Effector memory CD8-positive, alpha-beta T cell (primary cell): ENCODE measurements around the gene GPR27.

Experiments
- ATAC-seq: fragments of 150-1000 bp; cut with Tn5 transposase; replicated peaks from 2 replicates; pipeline ENCODE4 v1.10.0; 2021; ENCODE audit warnings: mild to moderate bottlenecking, moderate library complexity
- DNase-seq, 3 experiments: peaks; one replicate each; pipeline ENCODE4 v3.0.0; 2021
- H3K27ac Mint-ChIP-seq, 2 donors: one replicate each; pipeline ENCODE4 v1.8.0; 2022; ENCODE audit warnings: mild to moderate bottlenecking in 2 of 2, mixed read lengths in 2 of 2, moderate library complexity in 2 of 2
- H3K27me3 Mint-ChIP-seq, 2 donors: one replicate each; pipeline ENCODE4 v1.8.0; 2022; ENCODE audit warnings: mixed read lengths in 2 of 2
- H3K36me3 Mint-ChIP-seq: one replicate; pipeline ENCODE4 v1.8.0; 2022; ENCODE audit warnings: mild to moderate bottlenecking, moderate library complexity, mixed read lengths; ENCODE audit not compliant: insufficient read depth
- H3K4me1 Mint-ChIP-seq, 2 donors: one replicate each; pipeline ENCODE4 v1.8.0; 2022; ENCODE audit warnings: low read depth in 2 of 2, mixed read lengths in 2 of 2
- H3K4me3 Mint-ChIP-seq, 2 donors: one replicate each; pipeline ENCODE4 v1.8.0; 2022; ENCODE audit warnings: mild to moderate bottlenecking in 2 of 2, mixed read lengths in 2 of 2, moderate library complexity in 2 of 2
- H3K9me3 Mint-ChIP-seq, 2 donors: one replicate each; pipeline ENCODE4 v1.8.0; 2022; ENCODE audit warnings: mixed read lengths in 2 of 2

The GPR27 gene

GRCh38 chr3:71722693-71723092, 31.0 kb upstream of the GPR27 start:
- ATAC-seq (no peak), DNase-seq (no peak)
- Mint-ChIP-seq H3K27ac (peak overlapping the region; percentile 93 to 97), H3K4me1 (peaks cover 63 to 76% of the 10 kb centered on the region in 2 donors), H3K27me3 (no peaks in the 10 kb centered on the region), H3K36me3 (peaks cover 21% of the 10 kb centered on the region), H3K9me3 (no peaks in the 10 kb centered on the region), H3K4me3 (peak overlapping the region; percentile 72 to 97)

- peaks cover 62 to 72% of the 10 kb centered on the region in 2 donors for H3K4me1 Mint-ChIP-seq
- no peaks in the 10 kb centered on the region for H3K27me3 Mint-ChIP-seq
- no peaks in the 10 kb centered on the region for H3K9me3 Mint-ChIP-seq
- peak overlapping the region; percentile 72 to 97 for H3K4me3 Mint-ChIP-seq
- H3K27ac Mint-ChIP-seq: peak overlapping the region; percentile 93 to 97
- H3K36me3 Mint-ChIP-seq: peaks cover 25% of the 10 kb centered on the region
- peak; percentile 51 for ATAC-seq
- peak; percentile 47 to 60 (median 47) for DNase-seq
Measured at GRCh38 chr3:71723452-71724170, 30.0 kb upstream of the GPR27 start.

DNA sequence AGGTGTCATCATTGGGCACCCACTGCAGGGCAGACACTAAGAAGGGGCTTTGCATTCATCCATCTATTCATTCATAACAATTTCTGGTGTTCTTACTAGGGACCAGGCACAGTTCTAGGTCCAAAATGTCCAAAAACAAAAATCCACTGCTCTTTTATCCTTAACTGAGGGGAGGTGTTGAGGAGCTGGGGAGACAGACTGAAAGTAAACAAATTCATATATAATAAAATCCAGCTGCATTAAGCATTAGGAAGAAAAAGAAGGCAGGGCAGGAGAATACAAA, 29.5 kb upstream of the GPR27 start:
- no peak for DNase-seq
- ATAC-seq: no peak
- H3K4me3 Mint-ChIP-seq: peak overlapping the region; percentile 72 to 97
- H3K4me1 Mint-ChIP-seq: peaks cover 62 to 70% of the 10 kb centered on the region in 2 donors
- H3K27me3 Mint-ChIP-seq: no peaks in the 10 kb centered on the region
- H3K27ac Mint-ChIP-seq: peak overlapping the region; percentile 93 to 97
- peaks cover 25% of the 10 kb centered on the region for H3K36me3 Mint-ChIP-seq
- no peaks in the 10 kb centered on the region for H3K9me3 Mint-ChIP-seq

- H3K27ac Mint-ChIP-seq: peak overlapping the region; percentile 93 to 97
- H3K36me3 Mint-ChIP-seq: peaks cover 23% of the 10 kb centered on the region
- ATAC-seq (peak; percentile 24), DNase-seq (peak in 2 of 3 experiments; percentile 28 to 31)
- peak overlapping the region; percentile 72 to 97 for H3K4me3 Mint-ChIP-seq
- H3K4me1 Mint-ChIP-seq: peaks cover 62 to 69% of the 10 kb centered on the region in 2 donors
- H3K9me3 Mint-ChIP-seq: no peaks in the 10 kb centered on the region
- H3K27me3 Mint-ChIP-seq: no peaks in the 10 kb centered on the region
Measured at GRCh38 chr3:71724584-71725270, 28.9 kb upstream of the GPR27 start.

DNA sequence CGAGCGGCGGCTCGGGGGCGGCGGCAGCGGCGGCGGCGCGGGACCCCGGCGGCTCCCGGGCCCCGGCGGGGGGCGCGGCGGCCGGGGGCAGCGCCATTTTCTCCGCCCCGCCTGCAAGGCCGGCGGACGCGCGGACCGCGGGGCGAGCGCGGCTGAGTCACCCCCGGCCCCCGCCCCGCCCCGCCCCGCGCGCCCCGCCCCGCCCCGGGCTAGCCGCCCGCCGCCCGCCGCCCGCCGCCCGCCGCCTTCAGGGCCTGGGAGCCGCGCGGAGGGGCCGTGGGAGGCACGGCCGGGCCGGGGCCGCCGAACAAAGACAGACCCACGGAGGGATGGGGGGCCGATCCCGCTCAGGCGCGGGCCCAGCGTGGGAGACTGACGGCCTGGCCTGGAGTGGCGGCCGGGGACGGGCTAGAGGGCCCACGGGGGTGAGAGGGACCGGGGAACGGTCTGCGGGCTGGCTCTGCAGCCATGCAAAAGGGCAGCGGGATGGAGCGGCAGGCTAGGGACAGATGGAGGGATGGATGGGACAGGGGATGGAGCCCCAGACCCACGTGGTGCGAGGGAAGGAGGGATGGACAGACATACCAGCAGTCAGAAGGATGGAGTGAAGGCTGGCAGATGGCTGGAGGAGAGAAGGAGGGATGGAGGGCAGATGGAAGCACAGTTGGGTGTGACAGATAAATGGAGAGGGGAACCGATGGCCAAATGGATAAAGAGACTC, 28.2 kb upstream of the GPR27 start, which contains the start of gene EIF4E3:
TSS of gene EIF4E3 (minus strand) at position 132 of the 721 bp plus-strand sequence. CDS start at position 97, 35 bp downstream.
- Mint-ChIP-seq H3K9me3 (no peaks in the 10 kb centered on the region), H3K27me3 (no peaks in the 10 kb centered on the region), H3K36me3 (peaks cover 23% of the 10 kb centered on the region), H3K27ac (peak within 1 kb of the TSS; percentile 95 to 97), H3K4me1 (peaks cover 66 to 74% of the 10 kb centered on the region in 2 donors), H3K4me3 (peak within 1 kb of the TSS; percentile 94 to 97)
- DNase-seq (peak in 1 of 3 experiments; percentile 18), ATAC-seq (peak; percentile 48)

GRCh38 chr3:71726146-71726545, 27.5 kb upstream of the GPR27 start:
- Mint-ChIP-seq H3K4me1 (peaks cover 66 to 73% of the 10 kb centered on the region in 2 donors), H3K36me3 (peaks cover 23% of the 10 kb centered on the region), H3K27ac (peak overlapping the region; percentile 94 to 95), H3K4me3 (peak overlapping the region; percentile 90 to 94), H3K27me3 (no peaks in the 10 kb centered on the region), H3K9me3 (no peaks in the 10 kb centered on the region)
- DNase-seq (peak; percentile 36 to 39 (median 38)), ATAC-seq (peak; percentile 54)

GRCh38 chr3:71728632-71729342, 24.9 kb upstream of the GPR27 start:
- peak overlapping the region in 1 of 2 donors; percentile 19 for H3K4me3 Mint-ChIP-seq
- H3K9me3 Mint-ChIP-seq: no peaks in the 10 kb centered on the region
- peaks cover 24% of the 10 kb centered on the region for H3K36me3 Mint-ChIP-seq
- ATAC-seq (no peak), DNase-seq (peak in 1 of 3 experiments; percentile 14)
- H3K27me3 Mint-ChIP-seq: no peaks in the 10 kb centered on the region
- H3K27ac Mint-ChIP-seq: peak overlapping the region in 1 of 2 donors; percentile 59
- H3K4me1 Mint-ChIP-seq: peaks cover 47 to 52% of the 10 kb centered on the region in 2 donors

DNA sequence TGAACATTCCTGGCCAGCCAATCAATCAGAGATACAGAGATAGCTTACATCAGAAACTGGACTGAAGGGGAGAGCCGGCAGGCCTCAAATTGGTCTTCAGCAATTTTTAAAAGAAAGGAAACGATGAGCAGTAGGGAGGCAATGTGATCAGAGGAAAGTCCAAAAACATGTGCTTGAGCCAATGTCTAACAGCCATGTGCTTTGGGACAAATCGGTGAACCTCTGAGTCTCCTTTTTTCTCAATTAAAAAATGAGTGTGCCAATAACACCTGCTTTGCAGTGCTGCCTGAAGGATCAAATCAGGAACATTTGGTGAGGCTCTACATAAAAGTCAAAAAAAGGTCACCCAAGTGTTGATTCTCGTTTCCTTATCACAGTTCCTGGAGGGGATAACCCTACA, 21.0 kb upstream of the GPR27 start:
- peaks cover 27 to 30% of the 10 kb centered on the region in 2 donors for H3K4me1 Mint-ChIP-seq
- H3K4me3 Mint-ChIP-seq: no peak overlapping the region
- ATAC-seq (no peak), DNase-seq (no peak)
- H3K9me3 Mint-ChIP-seq: no peaks in the 10 kb centered on the region
- H3K36me3 Mint-ChIP-seq: peaks cover 7% of the 10 kb centered on the region
- H3K27me3 Mint-ChIP-seq: peaks cover 19 to 25% of the 10 kb centered on the region in 2 donors
- H3K27ac Mint-ChIP-seq: no peak overlapping the region

GRCh38 chr3:71733319-71733718, 20.3 kb upstream of the GPR27 start:
- peaks cover 25 to 27% of the 10 kb centered on the region in 2 donors for H3K4me1 Mint-ChIP-seq
- peaks cover 26 to 31% of the 10 kb centered on the region in 2 donors for H3K27me3 Mint-ChIP-seq
- DNase-seq (no peak), ATAC-seq (no peak)
- no peaks in the 10 kb centered on the region for H3K9me3 Mint-ChIP-seq
- H3K4me3 Mint-ChIP-seq: no peak overlapping the region
- H3K36me3 Mint-ChIP-seq: peaks cover 6% of the 10 kb centered on the region
- H3K27ac Mint-ChIP-seq: no peak overlapping the region

- H3K4me3 Mint-ChIP-seq: no peak overlapping the region
- peaks cover 11 to 15% of the 10 kb centered on the region in 2 donors for H3K4me1 Mint-ChIP-seq
- ATAC-seq (no peak), DNase-seq (no peak)
- no peaks in the 10 kb centered on the region for H3K9me3 Mint-ChIP-seq
- H3K36me3 Mint-ChIP-seq: peaks cover 2% of the 10 kb centered on the region
- peaks cover 30 to 40% of the 10 kb centered on the region in 2 donors for H3K27me3 Mint-ChIP-seq
- H3K27ac Mint-ChIP-seq: no peak overlapping the region
Measured at GRCh38 chr3:71734881-71735280, 18.8 kb upstream of the GPR27 start.

GRCh38 chr3:71742621-71743020, 11.0 kb upstream of the GPR27 start:
- no peak for DNase-seq
- peaks cover 7 to 8% of the 10 kb centered on the region in 2 donors for H3K9me3 Mint-ChIP-seq
- no peak overlapping the region for H3K27ac Mint-ChIP-seq
- H3K36me3 Mint-ChIP-seq: no peaks in the 10 kb centered on the region
- H3K4me3 Mint-ChIP-seq: no peak overlapping the region
- ATAC-seq: no peak
- peaks cover 11 to 16% of the 10 kb centered on the region in 2 donors for H3K27me3 Mint-ChIP-seq
- H3K4me1 Mint-ChIP-seq: no peaks in the 10 kb centered on the region

GRCh38 chr3:71744738-71745137, 8.9 kb upstream of the GPR27 start:
- no peak for DNase-seq
- H3K4me3 Mint-ChIP-seq: no peak overlapping the region
- peaks cover 7 to 8% of the 10 kb centered on the region in 2 donors for H3K9me3 Mint-ChIP-seq
- H3K36me3 Mint-ChIP-seq: no peaks in the 10 kb centered on the region
- H3K4me1 Mint-ChIP-seq: no peaks in the 10 kb centered on the region
- H3K27me3 Mint-ChIP-seq: peaks cover under 1 to 13% of the 10 kb centered on the region in 2 donors
- H3K27ac Mint-ChIP-seq: no peak overlapping the region
- ATAC-seq: no peak

- Mint-ChIP-seq H3K9me3 (no peaks in the 10 kb centered on the region), H3K27ac (no peak overlapping the region), H3K36me3 (no peaks in the 10 kb centered on the region), H3K27me3 (peaks cover 37 to 52% of the 10 kb centered on the region in 2 donors), H3K4me3 (no peak overlapping the region), H3K4me1 (no peaks in the 10 kb centered on the region)
- DNase-seq (no peak), ATAC-seq (no peak)
Measured at GRCh38 chr3:71751602-71752001, 2.1 kb upstream of the GPR27 start.
